ENCODE measurements around the gene ARHGEF3.

Gene ARHGEF3

DNA sequence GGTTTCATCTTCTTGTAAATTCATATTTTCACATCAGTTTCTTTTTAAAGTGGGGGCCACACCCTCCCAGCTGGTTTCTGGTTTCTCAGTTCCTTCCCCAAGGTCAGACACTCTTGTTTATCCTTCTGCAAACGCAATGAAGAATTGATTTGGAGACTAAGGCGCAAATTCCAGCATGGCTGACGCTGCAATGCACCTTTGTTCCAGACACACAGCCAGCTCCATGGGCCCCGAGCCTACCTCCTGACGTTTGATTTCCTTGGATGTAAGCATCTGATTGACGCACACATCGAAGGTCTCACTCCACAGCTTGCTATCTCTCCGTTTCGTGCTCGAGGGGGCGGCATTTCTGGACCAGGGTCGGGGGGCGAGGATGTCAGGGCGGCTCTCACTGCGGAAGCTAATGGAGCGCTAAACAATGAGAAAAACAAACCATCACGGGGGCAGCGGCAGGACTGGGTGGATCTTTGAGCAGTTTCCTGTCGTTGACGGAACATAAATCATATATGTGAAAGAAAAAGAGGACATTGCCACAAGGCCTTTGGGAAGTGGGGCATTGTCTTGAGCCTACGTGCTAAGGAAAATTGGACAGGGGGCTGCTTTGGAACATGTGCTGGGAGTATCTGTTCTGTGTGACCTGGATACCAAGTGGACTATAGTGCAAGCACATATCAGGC is 46.9 kb downstream of the ARHGEF3 start:
- no peak for TF ChIP-seq CTCF (IDR thresholded peaks at IDR 0.05; ENCODE audit: low read depth, low read length, missing control alignments)
- no peak for DNase-seq (ENCODE audit: extremely low read depth, low read depth)
- no peak overlapping the region for H3K4me3 ChIP-seq (replicated peaks; ENCODE audit: low read depth, low read length)

DNA sequence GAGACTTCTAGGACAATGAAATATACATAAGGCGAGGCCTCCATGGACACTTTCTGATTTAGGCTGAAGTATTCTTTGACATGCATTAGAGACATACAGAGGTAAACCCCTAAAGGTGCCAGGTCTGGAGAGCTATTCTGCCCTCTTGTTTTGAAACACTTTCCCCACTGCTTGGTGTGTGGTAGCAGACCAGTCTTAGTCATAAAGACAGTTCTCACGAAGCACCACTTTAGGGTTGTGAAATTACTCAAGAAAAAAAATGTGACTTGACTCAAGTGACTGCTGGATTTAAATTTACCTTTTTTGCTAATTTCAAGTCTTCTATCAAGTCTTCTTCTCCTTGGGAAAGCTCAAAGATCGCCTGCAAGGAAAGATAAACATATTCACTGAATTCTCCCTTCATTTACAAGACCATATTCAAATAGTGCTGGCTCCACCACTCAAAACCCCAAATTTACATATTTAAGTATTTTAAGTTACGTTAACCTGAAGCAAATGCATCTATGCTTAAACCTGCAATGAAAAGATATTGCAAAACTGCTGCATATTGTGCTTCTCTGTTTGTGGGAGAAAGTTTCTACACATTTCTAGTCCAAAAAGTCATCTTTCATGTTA is 48.4 kb downstream of the ARHGEF3 start:
- H3K4me3 ChIP-seq (replicated peaks; ENCODE audit: low read depth, low read length) = no peak overlapping the region
- DNase-seq (ENCODE audit: extremely low read depth, low read depth) = no peak
- no peak for TF ChIP-seq CTCF (IDR thresholded peaks at IDR 0.05; ENCODE audit: low read depth, low read length, missing control alignments)

GRCh38 chr3:56751056-56751707 is 50.6 kb downstream of the ARHGEF3 start:
- no peak overlapping the region for H3K4me3 ChIP-seq (replicated peaks; ENCODE audit: low read depth, low read length)
- no peak for DNase-seq (ENCODE audit: extremely low read depth, low read depth)
- no peak for TF ChIP-seq CTCF (IDR thresholded peaks at IDR 0.05; ENCODE audit: low read depth, low read length, missing control alignments)

- TF ChIP-seq CTCF (IDR thresholded peaks at IDR 0.05; ENCODE audit: low read depth, low read length, missing control alignments) = no peak
- DNase-seq (ENCODE audit: extremely low read depth, low read depth) = no peak
- no peak overlapping the region for H3K4me3 ChIP-seq (replicated peaks; ENCODE audit: low read depth, low read length)
These were observed 53.0 kb downstream of the ARHGEF3 start for GRCh38 chr3:56748663-56749231.

DNA sequence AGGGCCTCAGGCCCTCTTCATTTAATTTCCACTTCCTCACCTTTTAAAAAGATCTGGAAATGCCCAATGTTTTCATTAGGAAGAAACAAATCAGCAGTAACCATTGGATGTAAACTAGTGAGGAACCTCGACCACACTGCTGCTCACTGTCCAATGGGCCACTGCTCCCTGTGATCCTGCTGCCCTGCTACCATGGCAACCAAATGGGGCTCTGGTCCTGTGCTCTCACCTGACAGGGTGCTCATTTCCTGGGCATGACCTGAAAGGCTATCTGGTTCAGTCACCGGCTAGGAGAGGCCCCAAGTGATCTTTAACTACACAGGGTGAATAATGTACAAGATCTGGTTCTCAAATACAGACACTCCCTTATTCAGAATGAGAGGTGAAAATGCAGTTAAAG is 54.6 kb downstream of the ARHGEF3 start:
- DNase-seq (ENCODE audit: extremely low read depth, low read depth) = no peak
- TF ChIP-seq CTCF (IDR thresholded peaks at IDR 0.05; ENCODE audit: low read depth, low read length, missing control alignments) = no peak
- H3K4me3 ChIP-seq (replicated peaks; ENCODE audit: low read depth, low read length) = no peak overlapping the region

DNA sequence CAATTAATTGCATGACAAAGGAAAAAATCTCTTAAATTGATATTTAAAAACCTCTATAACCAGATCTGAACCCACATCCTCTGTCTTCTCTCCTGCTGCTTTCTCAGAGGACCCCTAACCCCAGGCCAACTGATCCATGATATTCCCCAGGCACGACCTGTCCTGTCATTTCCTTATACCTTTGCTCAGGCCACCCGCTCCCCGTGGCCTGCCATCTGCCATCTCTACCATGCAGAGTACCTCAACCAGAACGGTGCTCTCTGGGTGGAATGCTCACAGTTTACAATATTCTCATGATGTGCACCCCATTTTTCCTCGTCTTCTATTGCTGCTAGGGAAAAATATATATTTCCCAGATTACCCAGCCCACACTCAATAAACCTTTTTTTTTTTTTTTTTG is 57.7 kb downstream of the ARHGEF3 start:
- H3K4me3 ChIP-seq (replicated peaks; ENCODE audit: low read depth, low read length) = no peak overlapping the region
- TF ChIP-seq CTCF (IDR thresholded peaks at IDR 0.05; ENCODE audit: low read depth, low read length, missing control alignments) = no peak
- no peak for DNase-seq (ENCODE audit: extremely low read depth, low read depth)
